HG03521 (cell line): ENCODE measurements around the gene POU3F3.

Experiments
- ATAC-seq: cut with Tn5 transposase; IDR thresholded peaks from one replicate; pipeline ENCODE4 v1.9.1; 2021; ENCODE audit warnings: mild to moderate bottlenecking, moderate library complexity; ENCODE audit not compliant: unreplicated experiment

The POU3F3 gene

GRCh38 chr2:104901037-104901881 is 47.3 kb downstream of the POU3F3 start:
- no peak for ATAC-seq

GRCh38 chr2:104902317-104902716 is 48.4 kb downstream of the POU3F3 start:
- ATAC-seq, result no peak
